ENCODE data around the gene PLCL1.

DNA sequence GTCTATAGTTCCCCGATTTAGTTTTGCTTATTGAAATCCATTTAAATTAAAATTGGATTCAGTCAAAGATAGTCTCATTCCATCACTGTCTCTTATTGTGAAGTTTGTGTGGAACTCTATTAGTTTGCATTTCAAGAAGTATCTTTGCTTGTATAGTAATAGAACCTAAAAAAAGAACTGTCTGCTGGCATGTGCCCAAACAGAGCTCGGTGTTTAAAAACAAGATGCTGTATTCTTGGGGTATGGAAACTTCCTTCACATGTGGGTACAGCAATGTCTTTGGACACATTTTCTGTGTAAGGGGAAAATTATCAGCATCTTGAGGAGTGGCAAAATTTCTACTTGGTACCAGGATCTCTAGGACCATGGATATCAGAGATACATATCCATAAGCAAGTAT, 292.6 kb downstream of the PLCL1 start:
- TF ChIP-seq, protein P1, sequence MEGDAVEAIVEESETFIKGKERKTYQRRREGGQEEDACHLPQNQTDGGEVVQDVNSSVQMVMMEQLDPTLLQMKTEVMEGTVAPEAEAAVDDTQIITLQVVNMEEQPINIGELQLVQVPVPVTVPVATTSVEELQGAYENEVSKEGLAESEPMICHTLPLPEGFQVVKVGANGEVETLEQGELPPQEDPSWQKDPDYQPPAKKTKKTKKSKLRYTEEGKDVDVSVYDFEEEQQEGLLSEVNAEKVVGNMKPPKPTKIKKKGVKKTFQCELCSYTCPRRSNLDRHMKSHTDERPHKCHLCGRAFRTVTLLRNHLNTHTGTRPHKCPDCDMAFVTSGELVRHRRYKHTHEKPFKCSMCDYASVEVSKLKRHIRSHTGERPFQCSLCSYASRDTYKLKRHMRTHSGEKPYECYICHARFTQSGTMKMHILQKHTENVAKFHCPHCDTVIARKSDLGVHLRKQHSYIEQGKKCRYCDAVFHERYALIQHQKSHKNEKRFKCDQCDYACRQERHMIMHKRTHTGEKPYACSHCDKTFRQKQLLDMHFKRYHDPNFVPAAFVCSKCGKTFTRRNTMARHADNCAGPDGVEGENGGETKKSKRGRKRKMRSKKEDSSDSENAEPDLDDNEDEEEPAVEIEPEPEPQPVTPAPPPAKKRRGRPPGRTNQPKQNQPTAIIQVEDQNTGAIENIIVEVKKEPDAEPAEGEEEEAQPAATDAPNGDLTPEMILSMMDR (IDR thresholded peaks at IDR 0.05; ENCODE audit: insufficient read depth, low read length), result no peak
- no peak for TF ChIP-seq POLR2AphosphoS5 (IDR thresholded peaks at IDR 0.05; ENCODE audit: low read depth)
- TF ChIP-seq, protein P2, sequence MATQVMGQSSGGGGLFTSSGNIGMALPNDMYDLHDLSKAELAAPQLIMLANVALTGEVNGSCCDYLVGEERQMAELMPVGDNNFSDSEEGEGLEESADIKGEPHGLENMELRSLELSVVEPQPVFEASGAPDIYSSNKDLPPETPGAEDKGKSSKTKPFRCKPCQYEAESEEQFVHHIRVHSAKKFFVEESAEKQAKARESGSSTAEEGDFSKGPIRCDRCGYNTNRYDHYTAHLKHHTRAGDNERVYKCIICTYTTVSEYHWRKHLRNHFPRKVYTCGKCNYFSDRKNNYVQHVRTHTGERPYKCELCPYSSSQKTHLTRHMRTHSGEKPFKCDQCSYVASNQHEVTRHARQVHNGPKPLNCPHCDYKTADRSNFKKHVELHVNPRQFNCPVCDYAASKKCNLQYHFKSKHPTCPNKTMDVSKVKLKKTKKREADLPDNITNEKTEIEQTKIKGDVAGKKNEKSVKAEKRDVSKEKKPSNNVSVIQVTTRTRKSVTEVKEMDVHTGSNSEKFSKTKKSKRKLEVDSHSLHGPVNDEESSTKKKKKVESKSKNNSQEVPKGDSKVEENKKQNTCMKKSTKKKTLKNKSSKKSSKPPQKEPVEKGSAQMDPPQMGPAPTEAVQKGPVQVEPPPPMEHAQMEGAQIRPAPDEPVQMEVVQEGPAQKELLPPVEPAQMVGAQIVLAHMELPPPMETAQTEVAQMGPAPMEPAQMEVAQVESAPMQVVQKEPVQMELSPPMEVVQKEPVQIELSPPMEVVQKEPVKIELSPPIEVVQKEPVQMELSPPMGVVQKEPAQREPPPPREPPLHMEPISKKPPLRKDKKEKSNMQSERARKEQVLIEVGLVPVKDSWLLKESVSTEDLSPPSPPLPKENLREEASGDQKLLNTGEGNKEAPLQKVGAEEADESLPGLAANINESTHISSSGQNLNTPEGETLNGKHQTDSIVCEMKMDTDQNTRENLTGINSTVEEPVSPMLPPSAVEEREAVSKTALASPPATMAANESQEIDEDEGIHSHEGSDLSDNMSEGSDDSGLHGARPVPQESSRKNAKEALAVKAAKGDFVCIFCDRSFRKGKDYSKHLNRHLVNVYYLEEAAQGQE (IDR thresholded peaks at IDR 0.05; ENCODE audit: insufficient replicate concordance, low read depth), result no peak
- no peak for TF ChIP-seq SPI1 (IDR thresholded peaks at IDR 0.05; ENCODE audit: borderline replicate concordance, low read depth)
- no peak for TF ChIP-seq GABPA (IDR thresholded peaks at IDR 0.05; ENCODE audit: low read depth)

All from HL-60 (cell line).